A549 (cell line): ENCODE data around the gene TUBA8. TPM values are rescaled to one million over a fixed set of nuclear protein-coding genes. Genes with fewer than 3 reads are reported as not detected.

Experiments
- ATAC-seq, 2 experiments: fragments of 200-7000 bp in 1 of 2; fragments of >200 bp in 1 of 2; cut with Nextera tagmentation in 1 of 2; cut with Tn5 transposase in 1 of 2; 3 replicates each; pipeline versions ENCODE4 v1.8.0 to v1.9.1; 2018 to 2020; ENCODE audit warnings: mild to moderate bottlenecking in 1 of 2, moderate library complexity in 1 of 2
- CTCF ChIA-PET: fragments of 300-600 bp; sonication (Branson Sonifier 250); formaldehyde crosslinking; extraction: SDS; loops from one replicate; lab custom pipeline; 2021; ENCODE audit warnings: antibody characterized with exemption, inconsistent platforms; lab: Yijun Ruan, JAX
- POLR2A ChIA-PET: fragments of 350-600 bp; formaldehyde crosslinking; extraction: SDS; loops from one replicate; lab custom pipeline; 2021; ENCODE audit warnings: antibody characterized with exemption, inconsistent platforms; lab: Yijun Ruan, JAX
- DNase-seq, 2 experiments: peaks; one replicate each; pipeline versions ENCODE4 v3.0.0 to v3.0.0-alpha.2; 2011 to 2016; ENCODE audit warnings: low read depth in 1 of 2, low spot score in 1 of 2
- FAIRE-seq: peaks from 2 replicates; lab custom pipeline; 2011; peaks lifted over from hg19 to GRCh38; lab: Jason Lieb, UNC
- H3K27ac ChIP-seq, 2 experiments: fragments of >200 bp; sonication (Bioruptor Twin); formaldehyde crosslinking; 3 replicates each; pipeline ENCODE4 v1.5.1; 2016 to 2017
- H3K4me1 ChIP-seq: fragments of >200 bp; sonication (Bioruptor Twin); formaldehyde crosslinking; 3 replicates; pipeline ENCODE4 v1.6.1; 2016
- H3K4me2 ChIP-seq: fragments of >200 bp; sonication (Bioruptor Twin); formaldehyde crosslinking; 3 replicates; pipeline ENCODE4 v1.6.1; 2016
- H3K4me3 ChIP-seq: fragments of >200 bp; sonication (Bioruptor Twin); formaldehyde crosslinking; 3 replicates; pipeline ENCODE4 v1.5.1; 2016
- H3K9me3 ChIP-seq: fragments of >200 bp; sonication (Bioruptor Twin); formaldehyde crosslinking; 3 replicates; pipeline ENCODE4 v1.6.1; 2016
- ATOH8 ChIP-seq: fragments of 250-450 bp; sonication (Bioruptor Pico); IDR thresholded peaks from 2 replicates; pipeline ENCODE4 v1.5.0; 2020; ENCODE audit warnings: low read depth, mild to moderate bottlenecking, moderate library complexity
- EHF ChIP-seq: fragments of 250-450 bp; sonication (Bioruptor Pico); IDR thresholded peaks from 2 replicates; pipeline ENCODE4 v1.5.0; 2020; ENCODE audit warnings: mild to moderate bottlenecking
- FOXS1 ChIP-seq: fragments of 250-450 bp; sonication (Bioruptor Pico); IDR thresholded peaks from 2 replicates; pipeline ENCODE4 v1.5.0; 2020; ENCODE audit warnings: mild to moderate bottlenecking, moderate library complexity
- HEYL ChIP-seq: fragments of 250-450 bp; sonication (Bioruptor Pico); IDR thresholded peaks from 2 replicates; pipeline ENCODE4 v1.8.0; 2021; ENCODE audit warnings: mild to moderate bottlenecking, moderate library complexity
- HMGXB4 ChIP-seq: fragments of 250-450 bp; sonication (Bioruptor Pico); IDR thresholded peaks from 2 replicates; pipeline ENCODE4 v1.5.0; 2021; ENCODE audit warnings: mild to moderate bottlenecking, moderate library complexity, borderline replicate concordance
- HOXA7 ChIP-seq: fragments of 250-450 bp; sonication (Bioruptor Pico); IDR thresholded peaks from 2 replicates; pipeline ENCODE4 v1.5.0; 2020; ENCODE audit warnings: mild to moderate bottlenecking, moderate library complexity
- HOXB13 ChIP-seq: fragments of 250-450 bp; sonication (Bioruptor Pico); IDR thresholded peaks from 2 replicates; pipeline ENCODE4 v1.5.0; 2020; ENCODE audit warnings: low read depth, mild to moderate bottlenecking, moderate library complexity
- HOXB5 ChIP-seq: fragments of 250-450 bp; sonication (Bioruptor Pico); IDR thresholded peaks from 2 replicates; pipeline ENCODE4 v1.5.0; 2020; ENCODE audit warnings: mild to moderate bottlenecking, moderate library complexity
- JUN ChIP-seq, 2 experiments: fragments of >200 bp; sonication (Bioruptor Twin); formaldehyde crosslinking; IDR thresholded peaks; 2 replicates in 1 of 2; 3 replicates in 1 of 2; pipeline ENCODE4 v1.6.1; 2016 to 2017
- KDM5A ChIP-seq: fragments of 200-600 bp; sonication (generic); IDR thresholded peaks from 2 replicates; pipeline ENCODE4 v1.6.1; 2016; ENCODE audit warnings: antibody characterized with exemption, mild to moderate bottlenecking
- MAFK ChIP-seq: fragments of 450-650 bp; IDR thresholded peaks from 2 replicates; pipeline ENCODE4 v1.6.1; 2014; ENCODE audit not compliant: partially characterized antibody
- MYC ChIP-seq: IDR thresholded peaks from 2 replicates; pipeline ENCODE4 v1.6.1; 2012; ENCODE audit warnings: mild to moderate bottlenecking, inconsistent platforms, low read length, improper control_type of control experiment, borderline replicate concordance
- POLR2A ChIP-seq: IDR thresholded peaks from 2 replicates; pipeline ENCODE4 v1.6.1; 2012; ENCODE audit warnings: mild to moderate bottlenecking, low read length
- RCOR1 ChIP-seq: fragments of 150-350 bp; IDR thresholded peaks from 2 replicates; pipeline ENCODE4 v1.6.1; 2014; ENCODE audit warnings: antibody characterized with exemption, low read length, low read depth
- REST ChIP-seq: fragments of 200-600 bp; sonication (generic); IDR thresholded peaks from 2 replicates; pipeline ENCODE4 v1.6.1; 2016; ENCODE audit warnings: antibody characterized with exemption, mild to moderate bottlenecking, moderate library complexity
- SMC3 ChIP-seq: fragments of >200 bp; sonication (Bioruptor Twin); formaldehyde crosslinking; IDR thresholded peaks from 3 replicates; pipeline ENCODE4 v1.6.1; 2018; ENCODE audit warnings: inconsistent platforms
- SREBF2 ChIP-seq: fragments of 450-650 bp; IDR thresholded peaks from 2 replicates; pipeline ENCODE4 v1.6.1; 2014; ENCODE audit warnings: mild to moderate bottlenecking, moderate library complexity
- TFCP2L1 ChIP-seq: fragments of 250-450 bp; sonication (Bioruptor Pico); IDR thresholded peaks from 2 replicates; pipeline ENCODE4 v1.5.0; 2021; ENCODE audit warnings: mild to moderate bottlenecking
- ZFP36 ChIP-seq: fragments of 450-650 bp; IDR thresholded peaks from 2 replicates; pipeline ENCODE4 v1.6.1; 2014; ENCODE audit warnings: borderline replicate concordance; ENCODE audit not compliant: partially characterized antibody
- WGBS: methylation state at CpG from one replicate; pipeline ENCODE4 v1.1.6; 2017; ENCODE audit errors: missing lambda C conversion rate; 5-methylcytosine and 5-hydroxymethylcytosine counted together
- polyA plus RNA-seq, 4 experiments: library from polyadenylated mRNA; depleted of rRNA in 3 of 4; stranded (reverse); fragments of >200 nt; fragmentation: RNase III in 1 of 4; extraction: RNeasy Plus Mini Kit Qiagen cat#74134 plus additional on column Dnase treatment in 1 of 4; gene quantifications; 2 replicates in 3 of 4; 3 replicates in 1 of 4; pipeline ENCODE4 v1.2.3, GENCODE V29; 2011 to 2017

TUBA8 gene
- polyA plus RNA-seq, 2 of the 4 experiments (the other 2 are of a cell fraction): 0.13 to 0.66 TPM

- TF ChIP-seq FOXS1 (CRISPR knock-in tag): no peak
- no peak for TF ChIP-seq MYC
- no peak for TF ChIP-seq HOXB5 (CRISPR knock-in tag)
- TF ChIP-seq SREBF2: no peak
- TF ChIP-seq MAFK: no peak
- no peak for TF ChIP-seq HEYL (CRISPR knock-in tag)
Measured at GRCh38 chr22:18130699-18131429, 20.3 kb downstream of the TUBA8 start (continued).

GRCh38 chr22:18133452-18133851, 22.8 kb downstream of the TUBA8 start:
- H3K4me2 ChIP-seq: no peak overlapping the region
- FAIRE-seq: no peak
- ChIA-PET POLR2A (no interaction called here), CTCF (interaction anchor here (0.6 kb wide), 1 partner anchor 416 kb away, joined by 3 read pairs; no protein-coding TSS in a partner anchor)
- DNase-seq: no peak
- no peak for TF ChIP-seq SMC3
- no peak for TF ChIP-seq POLR2A
- no peak for TF ChIP-seq ATOH8 (CRISPR knock-in tag)
- TF ChIP-seq ZFP36: no peak
- TF ChIP-seq HOXA7 (CRISPR knock-in tag): no peak
- no peak for TF ChIP-seq TFCP2L1
- TF ChIP-seq REST: no peak
- TF ChIP-seq KDM5A: no peak
- TF ChIP-seq EHF (CRISPR knock-in tag): no peak
- no peak for TF ChIP-seq RCOR1
- no peak for TF ChIP-seq HOXB13 (CRISPR knock-in tag)
- TF ChIP-seq HMGXB4: no peak
- no peak for TF ChIP-seq JUN (IDR thresholded peaks at IDR 0.05)
- WGBS: 55% methylated on average over 2 of the region's 2 CpGs
- no peak overlapping the region for H3K4me3 ChIP-seq
- no peak for ATAC-seq
- H3K27ac ChIP-seq: no peak overlapping the region
- H3K9me3 ChIP-seq: no peaks in the 10 kb centered on the region
- H3K4me1 ChIP-seq: no peaks in the 10 kb centered on the region
